KOPT-K1 (cell line): Measurements from ENCODE around the gene CMSS1.

Source experiments
- H3K27ac ChIP-seq: fragments of 200-600 bp; sonication (generic); 2 replicates; pipeline ENCODE4 v1.5.1; 2016; ENCODE audit warnings: antibody characterized with exemption, mild to moderate bottlenecking, low read depth, low read length; ENCODE audit not compliant: poor library complexity, severe bottlenecking
- H3K36me3 ChIP-seq: fragments of 200-600 bp; sonication (generic); 2 replicates; pipeline ENCODE4 v1.5.1; 2017; ENCODE audit warnings: antibody characterized with exemption, mild to moderate bottlenecking, low read length, moderate library complexity; ENCODE audit not compliant: insufficient read depth
- H3K9me3 ChIP-seq: fragments of 200-600 bp; sonication (generic); 2 replicates; pipeline ENCODE4 v1.5.1; 2017; ENCODE audit warnings: antibody characterized with exemption, low read length, mild to moderate bottlenecking; ENCODE audit not compliant: insufficient read depth, poor library complexity, severe bottlenecking

Gene CMSS1

GRCh38 chr3:99933971-99934750, 116.5 kb downstream of the CMSS1 start:
- no peaks in the 10 kb centered on the region for H3K9me3 ChIP-seq
- no peak overlapping the region for H3K27ac ChIP-seq
- H3K36me3 ChIP-seq, result no peaks in the 10 kb centered on the region

- Histone ChIP-seq H3K9me3 (no peaks in the 10 kb centered on the region), H3K27ac (no peak overlapping the region), H3K36me3 (no peaks in the 10 kb centered on the region)
Measured at GRCh38 chr3:99934975-99935797, 117.5 kb downstream of the CMSS1 start.

- no peaks in the 10 kb centered on the region for H3K9me3 ChIP-seq
- no peak overlapping the region for H3K27ac ChIP-seq
- H3K36me3 ChIP-seq, result no peaks in the 10 kb centered on the region
Measured at GRCh38 chr3:99938270-99938911, 120.7 kb downstream of the CMSS1 start.

GRCh38 chr3:99939876-99940275, 122.2 kb downstream of the CMSS1 start:
- Histone ChIP-seq H3K27ac (no peak overlapping the region), H3K36me3 (no peaks in the 10 kb centered on the region)

GRCh38 chr3:99940350-99940749, 122.7 kb downstream of the CMSS1 start:
- no peaks in the 10 kb centered on the region for H3K36me3 ChIP-seq
- no peak overlapping the region for H3K27ac ChIP-seq
- no peaks in the 10 kb centered on the region for H3K9me3 ChIP-seq

More at GRCh38 chr3:99939876-99940275, 122.2 kb downstream of the CMSS1 start:
- H3K9me3 ChIP-seq, result no peaks in the 10 kb centered on the region

GRCh38 chr3:99941211-99941610, 123.5 kb downstream of the CMSS1 start:
- Histone ChIP-seq H3K36me3 (no peaks in the 10 kb centered on the region), H3K27ac (no peak overlapping the region), H3K9me3 (no peaks in the 10 kb centered on the region)

- H3K36me3 ChIP-seq, result no peaks in the 10 kb centered on the region
- H3K27ac ChIP-seq, result no peak overlapping the region
- H3K9me3 ChIP-seq, result no peaks in the 10 kb centered on the region
Measured at GRCh38 chr3:99943931-99944761, 126.5 kb downstream of the CMSS1 start.

GRCh38 chr3:99945328-99945995, 127.8 kb downstream of the CMSS1 start:
- no peak overlapping the region for H3K27ac ChIP-seq
- H3K9me3 ChIP-seq, result no peaks in the 10 kb centered on the region
- no peaks in the 10 kb centered on the region for H3K36me3 ChIP-seq

GRCh38 chr3:99947356-99947755, 129.7 kb downstream of the CMSS1 start:
- Histone ChIP-seq H3K27ac (no peak overlapping the region), H3K36me3 (no peaks in the 10 kb centered on the region), H3K9me3 (no peaks in the 10 kb centered on the region)

- no peaks in the 10 kb centered on the region for H3K36me3 ChIP-seq
- H3K9me3 ChIP-seq, result no peaks in the 10 kb centered on the region
- no peak overlapping the region for H3K27ac ChIP-seq
Measured at GRCh38 chr3:99948467-99949089, 130.9 kb downstream of the CMSS1 start.

GRCh38 chr3:99949956-99950670, 132.5 kb downstream of the CMSS1 start:
- H3K36me3 ChIP-seq, result no peaks in the 10 kb centered on the region
- no peaks in the 10 kb centered on the region for H3K9me3 ChIP-seq

GRCh38 chr3:99950921-99951320, 133.3 kb downstream of the CMSS1 start:
- no peaks in the 10 kb centered on the region for H3K9me3 ChIP-seq
- H3K27ac ChIP-seq, result no peak overlapping the region
- no peaks in the 10 kb centered on the region for H3K36me3 ChIP-seq

More at GRCh38 chr3:99949956-99950670, 132.5 kb downstream of the CMSS1 start:
- no peak overlapping the region for H3K27ac ChIP-seq

GRCh38 chr3:99951701-99952100, 134.0 kb downstream of the CMSS1 start:
- no peak overlapping the region for H3K27ac ChIP-seq
- H3K9me3 ChIP-seq, result no peaks in the 10 kb centered on the region
- no peaks in the 10 kb centered on the region for H3K36me3 ChIP-seq
